ENCODE data around the gene SETDB2.
A peak's percentile ranks its signal among the peaks of the same experiment; 100 is the strongest.

Gene SETDB2

GRCh38 chr13:49443704-49444523 is at the start of gene SETDB2, which contains the start of gene CAB39L:
Gene SETDB2, plus strand, starts transcription at chr13:49444274. Its CDS starts 7,620 bp downstream, at chr13:49451894.
Gene CAB39L, minus strand, starts transcription at chr13:49444064. Its CDS starts 61,154 bp downstream, at chr13:49382910.
- DNase-seq = peak; percentile 82 to 100 (median 98)

- DNase-seq = no peak
Measured at GRCh38 chr13:49395451-49395865, 48.6 kb upstream of the SETDB2 start.

- no peak for DNase-seq
Measured at GRCh38 chr13:49395878-49396380, 48.1 kb upstream of the SETDB2 start.

- DNase-seq = no peak
Measured at GRCh38 chr13:49399801-49400472, 44.1 kb upstream of the SETDB2 start.

- DNase-seq = peak in 11 of 51 donors; percentile 5 to 51 (median 20)
Measured at GRCh38 chr13:49400755-49401659, 43.1 kb upstream of the SETDB2 start.

- no peak for DNase-seq
Measured at GRCh38 chr13:49403996-49404702, 39.9 kb upstream of the SETDB2 start.

GRCh38 chr13:49404703-49405020 is 39.4 kb upstream of the SETDB2 start:
- DNase-seq = no peak

GRCh38 chr13:49407068-49407467 is 37.0 kb upstream of the SETDB2 start:
- DNase-seq = no peak

GRCh38 chr13:49407936-49408335 is 36.1 kb upstream of the SETDB2 start:
- DNase-seq = no peak

- DNase-seq = no peak
Measured at GRCh38 chr13:49409008-49409407, 35.1 kb upstream of the SETDB2 start.

GRCh38 chr13:49410006-49410405 is 34.1 kb upstream of the SETDB2 start:
- DNase-seq = no peak

- no peak for DNase-seq
Measured at GRCh38 chr13:49410477-49410876, 33.6 kb upstream of the SETDB2 start.

GRCh38 chr13:49411353-49411752 is 32.7 kb upstream of the SETDB2 start:
- no peak for DNase-seq

- no peak for DNase-seq
Measured at GRCh38 chr13:49412749-49413148, 31.3 kb upstream of the SETDB2 start.

- DNase-seq = no peak
Measured at GRCh38 chr13:49417161-49417560, 26.9 kb upstream of the SETDB2 start.

- no peak for DNase-seq
Measured at GRCh38 chr13:49418206-49418605, 25.9 kb upstream of the SETDB2 start.

GRCh38 chr13:49419276-49419675 is 24.8 kb upstream of the SETDB2 start:
- DNase-seq = no peak

GRCh38 chr13:49421391-49421790 is 22.7 kb upstream of the SETDB2 start:
- DNase-seq = no peak

- no peak for DNase-seq
Measured at GRCh38 chr13:49424011-49424560, 20.0 kb upstream of the SETDB2 start.

GRCh38 chr13:49428041-49428763 is 15.9 kb upstream of the SETDB2 start:
- no peak for DNase-seq

Measured in hypothalamus (tissue), 51 donors.